Fibroblast of lung (primary cell): ENCODE data around the gene WDR46. TPM values are rescaled to one million over a fixed set of nuclear protein-coding genes. Genes with fewer than 3 reads are reported as not detected.
"Not testable (repeated sequence)": the region's sequence is repeated elsewhere in the genome, so short reads cannot be mapped to it uniquely, and the experiment has no call there.

Source experiments
- DNase-seq, 2 donors: peaks; one replicate each; pipeline versions ENCODE4 v3.0.0 to v3.0.0-alpha.2; 2010; ENCODE audit warnings: low read depth in 2 of 2
- H2AFZ ChIP-seq: 2 replicates; pipeline ENCODE4 v1.5.1; 2012; ENCODE audit warnings: low read length, control low read depth, inconsistent platforms
- H3K27ac ChIP-seq: 2 replicates; pipeline ENCODE4 v1.5.1; 2011; ENCODE audit warnings: low read length, control low read depth; ENCODE audit not compliant: insufficient read depth
- H3K27me3 ChIP-seq: 2 replicates; pipeline ENCODE4 v1.5.1; 2011; ENCODE audit warnings: mild to moderate bottlenecking, low read length; ENCODE audit not compliant: control insufficient read depth, insufficient read depth
- H3K36me3 ChIP-seq: 2 replicates; pipeline ENCODE4 v1.5.1; 2011; ENCODE audit warnings: low read length; ENCODE audit not compliant: control insufficient read depth, insufficient read depth
- H3K4me1 ChIP-seq: 2 replicates; pipeline ENCODE4 v1.5.1; 2011; ENCODE audit warnings: low read length; ENCODE audit not compliant: control insufficient read depth, insufficient read depth; ENCODE audit errors: extremely low read depth
- H3K4me2 ChIP-seq: 2 replicates; pipeline ENCODE4 v1.5.1; 2011; ENCODE audit warnings: low read length, control low read depth; ENCODE audit not compliant: insufficient read depth; ENCODE audit errors: extremely low read depth
- H3K4me3 ChIP-seq, 4 experiments: fragments of 200-600 bp in 1 of 4; sonication (generic) in 1 of 4; replicated peaks in 1 of 4; 2 replicates each; pipeline ENCODE4 v1.5.1; 2011 to 2016; ENCODE audit warnings: low read length in 4 of 4, low read depth in 3 of 4, mild to moderate bottlenecking in 3 of 4, control low read depth in 2 of 4, inconsistent platforms in 1 of 4, mixed read lengths in 1 of 4; ENCODE audit not compliant: insufficient read depth in 1 of 4; ENCODE audit errors: control extremely low read depth in 1 of 4
- H3K79me2 ChIP-seq: 2 replicates; pipeline ENCODE4 v1.5.1; 2012; ENCODE audit warnings: mild to moderate bottlenecking, low read length, inconsistent platforms; ENCODE audit not compliant: control insufficient read depth, insufficient read depth
- H3K9ac ChIP-seq: 2 replicates; pipeline ENCODE4 v1.5.1; 2011; ENCODE audit warnings: mild to moderate bottlenecking, low read length, control low read depth; ENCODE audit not compliant: insufficient read depth
- H3K9me3 ChIP-seq: 2 replicates; pipeline ENCODE4 v1.5.1; 2012; ENCODE audit warnings: low read depth, low read length; ENCODE audit not compliant: control insufficient read depth, insufficient read depth
- H4K20me1 ChIP-seq: 2 replicates; pipeline ENCODE4 v1.5.1; 2011; ENCODE audit warnings: low read length; ENCODE audit not compliant: control insufficient read depth, insufficient read depth; ENCODE audit errors: extremely low read depth
- CTCF ChIP-seq, 2 donors: IDR thresholded peaks in 1 of 2; conservative IDR thresholded peaks in 1 of 2; 1 replicate in 1 of 2; 2 replicates in 1 of 2; pipeline ENCODE4 v1.5.1; 2011 to 2012; ENCODE audit warnings: low read length in 2 of 2, control low read depth in 1 of 2, inconsistent platforms in 1 of 2, low read depth in 1 of 2, mild to moderate bottlenecking in 1 of 2
- EZH2 ChIP-seq: IDR thresholded peaks from 2 replicates; pipeline ENCODE4 v1.5.1; 2012; ENCODE audit warnings: low read length, control low read depth, mild to moderate bottlenecking; ENCODE audit errors: missing control alignments
- polyA plus RNA-seq, 2 donors: library from polyadenylated mRNA; depleted of rRNA in 1 of 2; stranded (reverse) in 1 of 2; unstranded in 1 of 2; fragments of >200 nt; gene quantifications; 2 replicates each; pipeline ENCODE4 v1.2.1, GENCODE V29; 2011 to 2012; ENCODE audit warnings: missing spikeins in 1 of 2
- total RNA-seq: library from RNA; depleted of rRNA; stranded (reverse); fragments of >200 nt; gene quantifications from 2 replicates; pipeline ENCODE4 v1.2.1, GENCODE V29; 2014

WDR46 gene
- total and polyA plus RNA-seq, 2 donors (not counting 1 experiment from before 2014, with no cell fraction given), result 31.1 to 55.2 TPM

- H3K27ac ChIP-seq, result no peak overlapping the region
- H2AFZ ChIP-seq, result no peak overlapping the region
- H3K4me2 ChIP-seq, result no peak overlapping the region
- H4K20me1 ChIP-seq, result no peaks in the 10 kb centered on the region
- no peaks in the 10 kb centered on the region for H3K9me3 ChIP-seq
- no peak overlapping the region for H3K9ac ChIP-seq
- H3K79me2 ChIP-seq, result no peaks in the 10 kb centered on the region
- TF ChIP-seq CTCF (conservative IDR thresholded peaks at IDR 0.05 in 1 of 2, IDR thresholded peaks at IDR 0.05 in 1 of 2; ENCODE audit: low read depth in 1 of 2, low read length in 2 of 2), result no peak
- TF ChIP-seq EZH2, result no peak
- H3K27me3 ChIP-seq, result no peaks in the 10 kb centered on the region
- peaks cover 11% of the 10 kb centered on the region for H3K36me3 ChIP-seq
- no peaks in the 10 kb centered on the region for H3K4me1 ChIP-seq
- H3K4me3 ChIP-seq, result no peak overlapping the region
- no peak for DNase-seq
Measured at GRCh38 chr6:33264015-33264414, 25.0 kb downstream of the WDR46 start.

- not testable (repeated sequence) for DNase-seq, H2AFZ ChIP-seq, H3K9me3 ChIP-seq
Measured at GRCh38 chr6:33262490-33262889, 26.5 kb downstream of the WDR46 start.

GRCh38 chr6:33259032-33259431 is 30.0 kb downstream of the WDR46 start:
- H3K36me3 ChIP-seq, result peaks cover 5% of the 10 kb centered on the region
- H3K4me3 ChIP-seq, result no peak overlapping the region
- H3K4me2 ChIP-seq, result no peak overlapping the region
- H3K27me3 ChIP-seq, result no peaks in the 10 kb centered on the region
- no peaks in the 10 kb centered on the region for H3K79me2 ChIP-seq
- no peaks in the 10 kb centered on the region for H3K4me1 ChIP-seq
- no peak overlapping the region for H2AFZ ChIP-seq
- H3K27ac ChIP-seq, result no peak overlapping the region
- H4K20me1 ChIP-seq, result no peaks in the 10 kb centered on the region
- no peak for TF ChIP-seq EZH2
- DNase-seq, result no peak
- no peak overlapping the region for H3K9ac ChIP-seq
- no peaks in the 10 kb centered on the region for H3K9me3 ChIP-seq

More at GRCh38 chr6:33262490-33262889, 26.5 kb downstream of the WDR46 start:
- not testable (repeated sequence) for H3K4me3 ChIP-seq, H3K36me3 ChIP-seq, H3K9ac ChIP-seq, H3K4me1 ChIP-seq, H3K79me2 ChIP-seq, H3K4me2 ChIP-seq, H4K20me1 ChIP-seq, H3K27me3 ChIP-seq, H3K27ac ChIP-seq

GRCh38 chr6:33254591-33254990 is 34.4 kb downstream of the WDR46 start:
- Histone ChIP-seq H3K4me1 (peaks cover 7% of the 10 kb centered on the region), H4K20me1 (no peaks in the 10 kb centered on the region), H3K9me3 (no peaks in the 10 kb centered on the region), H3K4me3 (no peak overlapping the region), H2AFZ (no peak overlapping the region), H3K27ac (no peak overlapping the region), H3K79me2 (no peaks in the 10 kb centered on the region), H3K9ac (no peak overlapping the region), H3K27me3 (no peaks in the 10 kb centered on the region), H3K4me2 (no peak overlapping the region), H3K36me3 (no peaks in the 10 kb centered on the region)
- DNase-seq, result no peak
- TF ChIP-seq EZH2, result no peak
- no peak for TF ChIP-seq CTCF (conservative IDR thresholded peaks at IDR 0.05 in 1 of 2, IDR thresholded peaks at IDR 0.05 in 1 of 2; ENCODE audit: low read depth in 1 of 2, low read length in 2 of 2)
